Testis (tissue), 2 donors: ENCODE data around the gene HES2.

Experiments used
- POLR2A ChIP-seq: fragments of 450-650 bp; IDR thresholded peaks from one replicate; pipeline ENCODE4 v1.6.1; 2017; ENCODE audit warnings: antibody characterized with exemption, mild to moderate bottlenecking, moderate library complexity
- TF ChIP-seq, protein P1 (sequence below), 3 experiments: fragments of 450-650 bp in 2 of 3; fragments of 200-600 bp in 1 of 3; sonication (generic) in 1 of 3; IDR thresholded peaks; one replicate each; pipeline ENCODE4 v1.5.1; 2016 to 2019; ENCODE audit warnings: antibody characterized with exemption in 3 of 3, mild to moderate bottlenecking in 2 of 3, moderate library complexity in 1 of 3

DNA sequence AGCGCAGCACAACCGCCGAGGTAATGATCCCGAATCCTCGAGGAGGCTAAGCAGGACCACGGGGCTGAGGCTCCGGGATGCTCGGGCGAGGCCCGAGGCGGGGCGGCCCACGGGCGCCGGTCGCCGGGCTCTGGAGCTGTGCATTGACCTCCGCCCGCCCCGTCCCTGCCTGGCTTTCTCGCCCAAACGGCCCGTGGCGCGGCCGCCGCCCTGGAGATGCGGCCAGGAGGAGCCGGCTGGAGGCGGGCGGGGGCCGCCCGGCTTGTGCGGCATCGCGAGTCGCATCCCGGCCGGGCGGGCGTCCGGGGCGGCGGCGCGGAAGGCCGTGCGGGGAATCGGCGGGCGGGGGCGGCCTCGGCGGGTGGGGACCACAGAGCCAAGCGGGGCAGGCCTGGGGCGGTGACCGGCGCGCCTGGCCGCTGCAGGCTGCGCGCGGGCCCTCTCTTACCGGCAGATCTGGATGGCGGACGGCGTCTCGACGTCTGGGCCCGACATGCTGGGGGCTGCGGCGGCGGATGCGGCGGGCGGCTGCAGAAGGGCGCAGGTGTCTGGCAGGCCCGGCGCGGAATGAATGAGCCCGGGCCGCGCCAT is 26.8 kb downstream of the HES2 start:
- TF ChIP-seq, protein P1, sequence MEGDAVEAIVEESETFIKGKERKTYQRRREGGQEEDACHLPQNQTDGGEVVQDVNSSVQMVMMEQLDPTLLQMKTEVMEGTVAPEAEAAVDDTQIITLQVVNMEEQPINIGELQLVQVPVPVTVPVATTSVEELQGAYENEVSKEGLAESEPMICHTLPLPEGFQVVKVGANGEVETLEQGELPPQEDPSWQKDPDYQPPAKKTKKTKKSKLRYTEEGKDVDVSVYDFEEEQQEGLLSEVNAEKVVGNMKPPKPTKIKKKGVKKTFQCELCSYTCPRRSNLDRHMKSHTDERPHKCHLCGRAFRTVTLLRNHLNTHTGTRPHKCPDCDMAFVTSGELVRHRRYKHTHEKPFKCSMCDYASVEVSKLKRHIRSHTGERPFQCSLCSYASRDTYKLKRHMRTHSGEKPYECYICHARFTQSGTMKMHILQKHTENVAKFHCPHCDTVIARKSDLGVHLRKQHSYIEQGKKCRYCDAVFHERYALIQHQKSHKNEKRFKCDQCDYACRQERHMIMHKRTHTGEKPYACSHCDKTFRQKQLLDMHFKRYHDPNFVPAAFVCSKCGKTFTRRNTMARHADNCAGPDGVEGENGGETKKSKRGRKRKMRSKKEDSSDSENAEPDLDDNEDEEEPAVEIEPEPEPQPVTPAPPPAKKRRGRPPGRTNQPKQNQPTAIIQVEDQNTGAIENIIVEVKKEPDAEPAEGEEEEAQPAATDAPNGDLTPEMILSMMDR (IDR thresholded peaks at IDR 0.05): no peak
- no peak for TF ChIP-seq POLR2A
